ENCODE measurements around the gene ASB1. TPM values are rescaled to one million over a fixed set of nuclear protein-coding genes. Genes with fewer than 3 reads are reported as not detected.

Gene ASB1
- polyA plus RNA-seq, 1 of the 3 experiments (the other 2 are of a cell fraction), result 33.3 TPM

DNA sequence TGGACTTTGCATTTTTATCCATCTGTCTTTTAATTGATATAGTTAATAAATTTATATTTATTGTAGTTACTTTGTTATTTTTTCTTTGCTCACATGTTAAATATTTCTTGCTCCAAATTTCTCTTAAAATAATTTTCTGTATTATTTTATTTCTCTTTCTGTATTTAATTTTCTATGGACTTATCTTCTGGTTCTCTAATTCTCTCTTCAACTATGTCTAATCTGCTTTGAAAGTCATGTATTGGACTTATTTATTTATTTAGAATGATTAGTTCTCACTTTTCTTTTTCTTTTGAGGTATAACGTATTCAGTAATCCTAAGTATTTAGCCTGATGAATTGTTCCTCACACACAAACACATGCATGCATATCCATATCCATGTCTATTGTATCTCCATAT lies 53.1 kb downstream of the ASB1 start:
- no peak overlapping the region for H2AFZ ChIP-seq (ENCODE audit: low read depth)
- H3K4me3 ChIP-seq (ENCODE audit: low read depth in 2 of 2, low read length in 1 of 2), result no peak overlapping the region
- H3K9ac ChIP-seq, result no peak overlapping the region
- H3K4me1 ChIP-seq (ENCODE audit: control insufficient read depth in 1 of 2, insufficient read depth in 2 of 2, low read depth in 1 of 2, low read length in 1 of 2), result no peaks in the 10 kb centered on the region
- no peaks in the 10 kb centered on the region for H3K27me3 ChIP-seq (ENCODE audit: insufficient read depth)
- 75% methylated on average over 1 of the region's 1 CpG for WGBS (ENCODE audit: low lambda C conversion rate)
- no peaks in the 10 kb centered on the region for H3K79me2 ChIP-seq (ENCODE audit: insufficient read depth)
- H4K20me1 ChIP-seq (ENCODE audit: insufficient read depth), result no peaks in the 10 kb centered on the region
- no peaks in the 10 kb centered on the region for H3K9me3 ChIP-seq
- H3K27ac ChIP-seq (ENCODE audit: low read depth in 2 of 2, low read length in 1 of 2), result no peak overlapping the region
- no peaks in the 10 kb centered on the region for H3F3A ChIP-seq (replicated peaks; ENCODE audit: insufficient read depth)
- no peak overlapping the region for H3K4me2 ChIP-seq
- no peaks in the 10 kb centered on the region for H3K36me3 ChIP-seq (replicated peaks in 1 of 2; ENCODE audit: control insufficient read depth in 1 of 2, insufficient read depth in 2 of 2, low read length in 1 of 2)
- TF ChIP-seq RXRA (IDR thresholded peaks at IDR 0.05; ENCODE audit: borderline replicate concordance, low read depth), result no peak
- TF ChIP-seq CHD2 (IDR thresholded peaks at IDR 0.05; ENCODE audit: low read length, partially characterized antibody), result no peak
- no peak for TF ChIP-seq TAF1 (IDR thresholded peaks at IDR 0.05; ENCODE audit: borderline replicate concordance, low read depth, low read length)
- TF ChIP-seq, protein P1, sequence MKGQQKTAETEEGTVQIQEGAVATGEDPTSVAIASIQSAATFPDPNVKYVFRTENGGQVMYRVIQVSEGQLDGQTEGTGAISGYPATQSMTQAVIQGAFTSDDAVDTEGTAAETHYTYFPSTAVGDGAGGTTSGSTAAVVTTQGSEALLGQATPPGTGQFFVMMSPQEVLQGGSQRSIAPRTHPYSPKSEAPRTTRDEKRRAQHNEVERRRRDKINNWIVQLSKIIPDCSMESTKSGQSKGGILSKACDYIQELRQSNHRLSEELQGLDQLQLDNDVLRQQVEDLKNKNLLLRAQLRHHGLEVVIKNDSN (IDR thresholded peaks at IDR 0.05; ENCODE audit: borderline replicate concordance, low read depth), result no peak
- ChIA-PET CTCF (no interaction called here), POLR2A (no interaction called here)
- no peaks in the 10 kb centered on the region for H3K9me2 ChIP-seq
- no peak for DNase-seq

DNA sequence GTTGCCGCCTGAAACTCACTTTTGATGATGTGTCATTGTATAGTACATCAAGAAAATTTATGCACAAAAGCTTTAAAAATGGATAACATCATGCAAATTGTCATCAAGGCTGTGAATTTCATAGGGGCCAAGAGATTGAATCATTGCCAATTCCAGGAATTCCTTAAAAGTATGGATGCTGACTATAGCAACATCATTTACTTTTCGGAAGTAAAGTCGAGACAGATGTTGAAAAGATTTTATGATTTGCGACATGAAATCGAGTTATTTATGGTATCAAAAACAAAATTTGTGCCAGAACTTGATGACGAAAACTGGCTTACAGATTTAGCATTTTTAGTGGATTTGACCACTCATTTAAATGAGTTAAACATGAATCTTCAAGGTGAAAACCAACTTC lies 56.3 kb downstream of the ASB1 start:
- H3K4me3 ChIP-seq (ENCODE audit: low read depth in 2 of 2, low read length in 1 of 2), result no peak overlapping the region
- H3K9ac ChIP-seq, result no peak overlapping the region
- H3K4me2 ChIP-seq, result no peak overlapping the region
- H3K9me2 ChIP-seq, result no peaks in the 10 kb centered on the region
- H3K27ac ChIP-seq (ENCODE audit: low read depth in 2 of 2, low read length in 1 of 2), result no peak overlapping the region
- no peaks in the 10 kb centered on the region for H3K79me2 ChIP-seq (ENCODE audit: insufficient read depth)
- no peaks in the 10 kb centered on the region for H3K27me3 ChIP-seq (ENCODE audit: insufficient read depth)
- no peak for TF ChIP-seq POLR2AphosphoS5 (IDR thresholded peaks at IDR 0.05; ENCODE audit: low read depth, low read length)
- no peak for TF ChIP-seq PBX3 (IDR thresholded peaks at IDR 0.05)
- no peak for TF ChIP-seq CHD2 (IDR thresholded peaks at IDR 0.05; ENCODE audit: low read length, partially characterized antibody)
- TF ChIP-seq FOXM1 (IDR thresholded peaks at IDR 0.05; ENCODE audit: low read depth), result no peak
- no peak for TF ChIP-seq NFIC (IDR thresholded peaks at IDR 0.05; ENCODE audit: borderline replicate concordance)
- TF ChIP-seq MEF2A (IDR thresholded peaks at IDR 0.05; ENCODE audit: borderline replicate concordance, low read depth), result no peak
- TF ChIP-seq NRF1 (IDR thresholded peaks at IDR 0.05; ENCODE audit: low read depth, low read length), result no peak
- no peak for TF ChIP-seq REST (IDR thresholded peaks at IDR 0.05; ENCODE audit: low read depth, low read length)
- TF ChIP-seq YY1 (IDR thresholded peaks at IDR 0.05; ENCODE audit: low read depth), result no peak
- no peak for TF ChIP-seq FOXJ3 (CRISPR knock-in tag; IDR thresholded peaks at IDR 0.05)
- no peak for TF ChIP-seq GABPA (IDR thresholded peaks at IDR 0.05; ENCODE audit: low read depth)
- no peak for TF ChIP-seq IRF3 (IDR thresholded peaks at IDR 0.05; ENCODE audit: low read depth, low read length)
- H3F3A ChIP-seq (replicated peaks; ENCODE audit: insufficient read depth), result no peaks in the 10 kb centered on the region
- POLR2A ChIA-PET, result no interaction called here
- WGBS (ENCODE audit: low lambda C conversion rate), result 68% methylated on average over 6 of the region's 6 CpGs
- DNase-seq, result no peak
- H3K9me3 ChIP-seq, result no peaks in the 10 kb centered on the region
- CTCF ChIA-PET, result no interaction called here
- no peaks in the 10 kb centered on the region for H4K20me1 ChIP-seq (ENCODE audit: insufficient read depth)
- no peak overlapping the region for H2AFZ ChIP-seq (ENCODE audit: low read depth)
- H3K4me1 ChIP-seq (ENCODE audit: control insufficient read depth in 1 of 2, insufficient read depth in 2 of 2, low read depth in 1 of 2, low read length in 1 of 2), result no peaks in the 10 kb centered on the region
- H3K36me3 ChIP-seq (replicated peaks in 1 of 2; ENCODE audit: control insufficient read depth in 1 of 2, insufficient read depth in 2 of 2, low read length in 1 of 2), result no peaks in the 10 kb centered on the region

Measured in SK-N-SH (cell line).